Testis (tissue), 3 donors: ENCODE measurements around the gene AKNAD1. TPM values are rescaled to one million over a fixed set of nuclear protein-coding genes. Genes with fewer than 3 reads are reported as not detected.
"Not testable (repeated sequence)": the region's sequence is repeated elsewhere in the genome, so short reads cannot be mapped to it uniquely, and the experiment has no call there.

ENCODE experiments used
- DNase-seq: peaks from one replicate; pipeline ENCODE4 v3.0.0-alpha.2; 2019
- H3K27ac ChIP-seq, 2 donors: fragments of 200-600 bp; sonication (generic); one replicate each; pipeline ENCODE4 v1.5.1; 2019
- H3K27me3 ChIP-seq: fragments of 200-600 bp; sonication (generic); one replicate; pipeline ENCODE4 v1.5.1; 2019
- H3K36me3 ChIP-seq: fragments of 200-600 bp; sonication (generic); one replicate; pipeline ENCODE4 v1.5.1; 2017; ENCODE audit warnings: low read depth; ENCODE audit errors: missing control alignments
- H3K4me1 ChIP-seq: fragments of 200-600 bp; sonication (generic); one replicate; pipeline ENCODE4 v1.5.1; 2019
- H3K4me3 ChIP-seq, 2 donors: fragments of 200-600 bp; sonication (generic); one replicate each; pipeline ENCODE4 v1.5.1; 2017 to 2019
- H3K9me3 ChIP-seq: fragments of 200-600 bp; sonication (generic); one replicate; pipeline ENCODE4 v1.5.1; 2017
- CTCF ChIP-seq, 3 experiments: fragments of 450-650 bp in 2 of 3; fragments of 200-600 bp in 1 of 3; sonication (generic) in 1 of 3; IDR thresholded peaks; one replicate each; pipeline ENCODE4 v1.5.1; 2016 to 2019; ENCODE audit warnings: antibody characterized with exemption in 3 of 3, mild to moderate bottlenecking in 2 of 3, moderate library complexity in 1 of 3
- POLR2A ChIP-seq: fragments of 450-650 bp; IDR thresholded peaks from one replicate; pipeline ENCODE4 v1.6.1; 2017; ENCODE audit warnings: antibody characterized with exemption, mild to moderate bottlenecking, moderate library complexity
- WGBS, 2 donors: methylation state at CpG; one replicate each; pipeline ENCODE4 v1.1.5; 2018; 5-methylcytosine and 5-hydroxymethylcytosine counted together
- intact Hi-C: fragments of 100-400 bp; cut with DNase I; formaldehyde crosslinking; loops from one replicate; pipeline ENCODE4 v1.15.1; 2023; ENCODE audit warnings: low total_unique reads
- polyA plus RNA-seq: library from polyadenylated mRNA; stranded (reverse); fragments of 350-450 nt; fragmentation: Illumina TruSeq; extraction: RNeasy Lipid Tissue Mini Kit (QIAGEN cat#74804); gene quantifications from one replicate; pipeline ENCODE4 v1.2.3, GENCODE V29; 2014; ENCODE audit warnings: low read depth, low replicate concordance; ENCODE audit not compliant: insufficient read depth
- total RNA-seq, 2 donors: library from RNA; depleted of rRNA; stranded (reverse); fragments of >200 nt; gene quantifications; one replicate each; pipeline ENCODE4 v1.2.3, GENCODE V29; 2016

Gene AKNAD1
- total and polyA plus RNA-seq, 3 donors from 2014 or later, result 3.8 to 9.8 (median 8.1) TPM

- TF ChIP-seq POLR2A, result no peak
- no peak for TF ChIP-seq CTCF (IDR thresholded peaks at IDR 0.05)
- no peaks in the 10 kb centered on the region for H3K9me3 ChIP-seq
- H3K36me3 ChIP-seq, result no peaks in the 10 kb centered on the region
- no peaks in the 10 kb centered on the region for H3K27me3 ChIP-seq
- no peak overlapping the region for H3K4me3 ChIP-seq
- 90 to 94% methylated on average over 4 of the region's 4 CpGs for WGBS, 2 donors
- intact Hi-C loops, result loop anchor here (5.0 kb wide), 1 partner anchor 61 kb away; no protein-coding TSS in a partner anchor
- no peaks in the 10 kb centered on the region for H3K4me1 ChIP-seq
- DNase-seq, result no peak
- H3K27ac ChIP-seq, result no peak overlapping the region
Observed at GRCh38 chr1:108893141-108893530, 36.2 kb upstream of the AKNAD1 start.

GRCh38 chr1:108892356-108893140 lies 35.7 kb upstream of the AKNAD1 start:
- no peaks in the 10 kb centered on the region for H3K36me3 ChIP-seq
- intact Hi-C loops, result loop anchor here (5.0 kb wide), 1 partner anchor 60 kb away; no protein-coding TSS in a partner anchor
- H3K4me1 ChIP-seq, result no peaks in the 10 kb centered on the region

GRCh38 chr1:108889706-108890384 lies 33.0 kb upstream of the AKNAD1 start:
- Histone ChIP-seq H3K4me1 (no peaks in the 10 kb centered on the region), H3K27ac (no peak overlapping the region), H3K36me3 (no peaks in the 10 kb centered on the region), H3K27me3 (no peaks in the 10 kb centered on the region), H3K9me3 (no peaks in the 10 kb centered on the region), H3K4me3 (no peak overlapping the region)
- no peak for TF ChIP-seq POLR2A
- no peak for TF ChIP-seq CTCF (IDR thresholded peaks at IDR 0.05)
- WGBS, 2 donors, result 88 to 89% methylated on average over 7 of the region's 7 CpGs
- intact Hi-C loops, result loop anchor here (5.0 kb wide), 1 partner anchor 58 kb away; no protein-coding TSS in a partner anchor
- DNase-seq, result no peak

More at GRCh38 chr1:108892356-108893140, 35.7 kb upstream of the AKNAD1 start:
- Histone ChIP-seq H3K4me3 (no peak overlapping the region), H3K9me3 (no peaks in the 10 kb centered on the region), H3K27ac (no peak overlapping the region), H3K27me3 (no peaks in the 10 kb centered on the region)
- TF ChIP-seq POLR2A (no peak), CTCF (IDR thresholded peaks at IDR 0.05) (no peak)
- WGBS, 2 donors, result 77 to 84% methylated on average over 3 of the region's 3 CpGs
- no peak for DNase-seq

- DNase-seq, H3K27me3 ChIP-seq, intact Hi-C loops, H3K4me1 ChIP-seq, H3K27ac ChIP-seq, H3K4me3 ChIP-seq, H3K36me3 ChIP-seq, H3K9me3 ChIP-seq: not testable (repeated sequence)
- WGBS, 2 donors, result 75 to 81% methylated on average over 6 of the region's 6 CpGs
Observed at GRCh38 chr1:108889006-108889645, 32.2 kb upstream of the AKNAD1 start.

GRCh38 chr1:108886292-108886691 lies 29.4 kb upstream of the AKNAD1 start:
- no peaks in the 10 kb centered on the region for H3K4me1 ChIP-seq
- no peaks in the 10 kb centered on the region for H3K36me3 ChIP-seq
- no peak for DNase-seq
- H3K27ac ChIP-seq, result no peak overlapping the region
- TF ChIP-seq POLR2A, result no peak
- no peak for TF ChIP-seq CTCF (IDR thresholded peaks at IDR 0.05)
- intact Hi-C loops, result no loop called here
- 98 to 99% methylated on average over 2 of the region's 2 CpGs for WGBS, 2 donors
- H3K4me3 ChIP-seq, result no peak overlapping the region
- H3K9me3 ChIP-seq, result no peaks in the 10 kb centered on the region
- H3K27me3 ChIP-seq, result no peaks in the 10 kb centered on the region
